HEK293 (cell line): Measurements from ENCODE around the gene CAPRIN1.

Experiments
- BCL11A ChIP-seq: fragments of 450-650 bp; formaldehyde crosslinking; IDR thresholded peaks from 2 replicates; pipeline ENCODE4 v1.5.1; 2016; ENCODE audit warnings: low read depth, missing biosample characterization, missing genetic modification characterization
- FEZF1 ChIP-seq: fragments of 450-650 bp; formaldehyde crosslinking; IDR thresholded peaks from 2 replicates; pipeline ENCODE4 v1.5.1; 2016; ENCODE audit warnings: missing biosample characterization, missing genetic modification characterization
- KLF1 ChIP-seq: fragments of 450-650 bp; formaldehyde crosslinking; IDR thresholded peaks from 2 replicates; pipeline ENCODE4 v1.5.1; 2016; ENCODE audit warnings: missing biosample characterization, missing genetic modification characterization
- KLF16 ChIP-seq: fragments of 450-650 bp; formaldehyde crosslinking; IDR thresholded peaks from 2 replicates; pipeline ENCODE4 v1.5.1; 2017; ENCODE audit warnings: missing biosample characterization, missing genetic modification characterization
- KLF8 ChIP-seq: fragments of 450-650 bp; formaldehyde crosslinking; IDR thresholded peaks from 2 replicates; pipeline ENCODE4 v1.5.1; 2016; ENCODE audit warnings: missing biosample characterization, missing genetic modification characterization
- TRIM28 ChIP-seq: IDR thresholded peaks from 2 replicates; pipeline ENCODE4 v1.6.1; 2011; ENCODE audit warnings: low read length, control low read depth, borderline replicate concordance
- YY1 ChIP-seq: fragments of 450-650 bp; formaldehyde crosslinking; IDR thresholded peaks from 2 replicates; pipeline ENCODE4 v1.5.1; 2018; ENCODE audit warnings: missing biosample characterization, missing genetic modification characterization
- ZBTB21 ChIP-seq: fragments of 450-650 bp; formaldehyde crosslinking; IDR thresholded peaks from 2 replicates; pipeline ENCODE4 v1.5.1; 2017; ENCODE audit warnings: missing biosample characterization, missing genetic modification characterization
- ZEB2 ChIP-seq: fragments of 450-650 bp; formaldehyde crosslinking; IDR thresholded peaks from 2 replicates; pipeline ENCODE4 v1.5.1; 2016; ENCODE audit warnings: missing biosample characterization, missing genetic modification characterization
- ZNF132 ChIP-seq: fragments of 450-650 bp; formaldehyde crosslinking; IDR thresholded peaks from 2 replicates; pipeline ENCODE4 v1.5.1; 2017; ENCODE audit warnings: missing biosample characterization, missing genetic modification characterization, borderline replicate concordance
- ZNF146 ChIP-seq: fragments of 450-650 bp; formaldehyde crosslinking; IDR thresholded peaks from 2 replicates; pipeline ENCODE4 v1.5.1; 2016; ENCODE audit warnings: missing biosample characterization, missing genetic modification characterization
- ZNF202 ChIP-seq: fragments of 450-650 bp; formaldehyde crosslinking; IDR thresholded peaks from 2 replicates; pipeline ENCODE4 v1.5.1; 2016; ENCODE audit warnings: missing biosample characterization, missing genetic modification characterization, borderline replicate concordance
- ZNF211 ChIP-seq: fragments of 450-650 bp; formaldehyde crosslinking; IDR thresholded peaks from 2 replicates; pipeline ENCODE4 v1.5.1; 2016; ENCODE audit warnings: low read depth, missing biosample characterization, missing genetic modification characterization
- ZNF37A ChIP-seq: fragments of 450-650 bp; IDR thresholded peaks from 2 replicates; pipeline ENCODE4 v1.5.1; 2018; ENCODE audit warnings: missing biosample characterization, missing genetic modification characterization
- ZNF426 ChIP-seq: fragments of 450-650 bp; formaldehyde crosslinking; IDR thresholded peaks from 2 replicates; pipeline ENCODE4 v1.5.1; 2017; ENCODE audit warnings: missing biosample characterization, missing genetic modification characterization, mild to moderate bottlenecking, inconsistent platforms, moderate library complexity
- ZNF473 ChIP-seq: fragments of 450-650 bp; formaldehyde crosslinking; IDR thresholded peaks from 2 replicates; pipeline ENCODE4 v1.5.1; 2017; ENCODE audit warnings: missing biosample characterization, missing genetic modification characterization
- ZNF548 ChIP-seq: fragments of 450-650 bp; formaldehyde crosslinking; IDR thresholded peaks from 2 replicates; pipeline ENCODE4 v1.5.1; 2016; ENCODE audit warnings: missing biosample characterization, missing genetic modification characterization
- ZNF558 ChIP-seq: fragments of 450-650 bp; formaldehyde crosslinking; IDR thresholded peaks from 2 replicates; pipeline ENCODE4 v1.5.1; 2016; ENCODE audit warnings: missing biosample characterization, missing genetic modification characterization
- ZNF776 ChIP-seq: fragments of 450-650 bp; formaldehyde crosslinking; IDR thresholded peaks from 2 replicates; pipeline ENCODE4 v1.5.0; 2017; ENCODE audit warnings: missing biosample characterization, missing genetic modification characterization, borderline replicate concordance
- ZNF785 ChIP-seq: fragments of 450-650 bp; formaldehyde crosslinking; IDR thresholded peaks from 2 replicates; pipeline ENCODE4 v1.5.1; 2016; ENCODE audit warnings: missing biosample characterization, missing genetic modification characterization
- ZNF837 ChIP-seq: fragments of 450-650 bp; formaldehyde crosslinking; IDR thresholded peaks from 2 replicates; pipeline ENCODE4 v1.5.1; 2016; ENCODE audit warnings: missing biosample characterization, missing genetic modification characterization
- ZSCAN16 ChIP-seq: fragments of 450-650 bp; formaldehyde crosslinking; IDR thresholded peaks from 2 replicates; pipeline ENCODE4 v1.5.1; 2016; ENCODE audit warnings: missing biosample characterization, missing genetic modification characterization
- TF ChIP-seq, protein P1 (sequence below): fragments of 450-650 bp; formaldehyde crosslinking; IDR thresholded peaks from 2 replicates; pipeline ENCODE4 v1.5.1; 2016; ENCODE audit warnings: missing biosample characterization, missing genetic modification characterization
- TF ChIP-seq, protein P2 (sequence below): fragments of 450-650 bp; formaldehyde crosslinking; IDR thresholded peaks from 2 replicates; pipeline ENCODE4 v1.5.1; 2016; ENCODE audit warnings: missing biosample characterization, missing genetic modification characterization
- TF ChIP-seq, protein P3 (sequence below): fragments of 450-650 bp; formaldehyde crosslinking; IDR thresholded peaks from 2 replicates; pipeline ENCODE4 v1.5.1; 2016; ENCODE audit warnings: missing biosample characterization, missing genetic modification characterization, low read depth
- TF ChIP-seq, protein P4 (sequence below): fragments of 450-650 bp; formaldehyde crosslinking; IDR thresholded peaks from 2 replicates; pipeline ENCODE4 v1.5.1; 2017; ENCODE audit warnings: missing biosample characterization, missing genetic modification characterization
- TF ChIP-seq, protein P5 (sequence below): fragments of 450-650 bp; formaldehyde crosslinking; IDR thresholded peaks from 2 replicates; pipeline ENCODE4 v1.5.1; 2016; ENCODE audit warnings: missing biosample characterization, missing genetic modification characterization
- TF ChIP-seq, protein P6 (sequence below): fragments of 450-650 bp; formaldehyde crosslinking; IDR thresholded peaks from 2 replicates; pipeline ENCODE4 v1.5.1; 2016; ENCODE audit warnings: missing biosample characterization, missing genetic modification characterization

Gene CAPRIN1

DNA sequence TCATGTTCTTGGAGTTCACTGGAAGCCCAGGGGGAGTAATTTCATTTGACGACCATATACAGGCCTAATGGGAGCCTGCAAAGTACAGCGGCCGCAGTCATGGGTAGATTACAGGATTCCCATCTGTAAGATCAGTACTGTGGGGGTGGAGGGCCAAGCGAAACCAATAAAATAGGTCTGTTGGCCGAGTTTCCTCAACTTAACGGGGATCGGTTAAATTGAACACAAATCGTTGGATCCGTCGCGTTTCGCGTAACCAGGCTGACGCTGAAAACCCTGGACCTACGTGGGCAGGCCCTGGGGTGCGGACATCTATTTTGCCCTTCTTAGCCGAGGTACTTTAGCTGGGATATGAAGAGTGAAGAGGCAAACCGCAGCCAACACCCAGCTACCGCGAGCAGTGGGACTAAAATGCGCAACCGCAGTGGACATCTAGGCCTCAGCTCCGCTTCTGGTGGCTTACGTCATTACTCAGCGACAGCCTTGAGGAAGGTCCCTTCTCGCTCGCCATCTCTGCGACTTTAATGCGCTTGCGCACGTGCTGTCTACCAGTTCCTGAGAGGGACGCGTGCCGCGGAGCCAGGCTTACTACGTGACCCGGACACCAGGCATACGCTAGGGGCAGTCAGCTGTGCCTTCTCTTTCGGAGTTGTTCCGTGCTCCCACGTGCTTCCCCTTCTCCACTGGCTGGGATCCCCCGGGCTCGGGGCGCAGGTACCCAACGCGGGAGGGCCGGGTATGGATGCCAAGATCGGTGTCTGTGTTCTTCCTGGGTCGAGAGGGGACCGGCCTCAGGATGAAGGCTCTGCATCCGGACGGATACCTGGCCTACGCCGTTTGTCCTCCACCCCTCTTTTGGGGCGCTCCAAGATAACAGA lies 53.8 kb downstream of the CAPRIN1 start, which contains the start of gene NAT10 (continued):
- no peak for TF ChIP-seq KLF16 (tag by site-specific recombination)
- TF ChIP-seq, protein P1, sequence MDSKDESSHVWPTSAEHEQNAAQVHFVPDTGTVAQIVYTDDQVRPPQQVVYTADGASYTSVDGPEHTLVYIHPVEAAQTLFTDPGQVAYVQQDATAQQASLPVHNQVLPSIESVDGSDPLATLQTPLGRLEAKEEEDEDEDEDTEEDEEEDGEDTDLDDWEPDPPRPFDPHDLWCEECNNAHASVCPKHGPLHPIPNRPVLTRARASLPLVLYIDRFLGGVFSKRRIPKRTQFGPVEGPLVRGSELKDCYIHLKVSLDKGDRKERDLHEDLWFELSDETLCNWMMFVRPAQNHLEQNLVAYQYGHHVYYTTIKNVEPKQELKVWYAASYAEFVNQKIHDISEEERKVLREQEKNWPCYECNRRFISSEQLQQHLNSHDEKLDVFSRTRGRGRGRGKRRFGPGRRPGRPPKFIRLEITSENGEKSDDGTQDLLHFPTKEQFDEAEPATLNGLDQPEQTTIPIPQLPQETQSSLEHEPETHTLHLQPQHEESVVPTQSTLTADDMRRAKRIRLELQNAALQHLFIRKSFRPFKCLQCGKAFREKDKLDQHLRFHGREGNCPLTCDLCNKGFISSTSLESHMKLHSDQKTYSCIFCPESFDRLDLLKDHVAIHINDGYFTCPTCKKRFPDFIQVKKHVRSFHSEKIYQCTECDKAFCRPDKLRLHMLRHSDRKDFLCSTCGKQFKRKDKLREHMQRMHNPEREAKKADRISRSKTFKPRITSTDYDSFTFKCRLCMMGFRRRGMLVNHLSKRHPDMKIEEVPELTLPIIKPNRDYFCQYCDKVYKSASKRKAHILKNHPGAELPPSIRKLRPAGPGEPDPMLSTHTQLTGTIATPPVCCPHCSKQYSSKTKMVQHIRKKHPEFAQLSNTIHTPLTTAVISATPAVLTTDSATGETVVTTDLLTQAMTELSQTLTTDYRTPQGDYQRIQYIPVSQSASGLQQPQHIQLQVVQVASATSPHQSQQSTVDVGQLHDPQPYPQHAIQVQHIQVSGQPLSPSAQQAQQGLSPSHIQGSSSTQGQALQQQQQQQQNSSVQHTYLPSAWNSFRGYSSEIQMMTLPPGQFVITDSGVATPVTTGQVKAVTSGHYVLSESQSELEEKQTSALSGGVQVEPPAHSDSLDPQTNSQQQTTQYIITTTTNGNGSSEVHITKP (tag by site-specific recombination), result peak; percentile 73
- no peak for TF ChIP-seq ZNF558 (tag by site-specific recombination)
- no peak for TF ChIP-seq ZNF426
- TF ChIP-seq ZBTB21 (tag by site-specific recombination), result peak; percentile 44; the same call in 1 of the 2 replicates
- TF ChIP-seq ZNF837 (tag by site-specific recombination), result no peak
- 0 out of 2 replicates have a peak, but pooled peaks have one; percentile 49 for TF ChIP-seq YY1 (tag by site-specific recombination)
- TF ChIP-seq ZNF132 (tag by site-specific recombination), result no peak
- TF ChIP-seq ZNF146 (tag by site-specific recombination), result no peak
- TF ChIP-seq BCL11A (tag by site-specific recombination), result no peak
- TF ChIP-seq ZNF785 (tag by site-specific recombination), result no peak
- TF ChIP-seq ZNF211 (tag by site-specific recombination), result no peak
- no peak for TF ChIP-seq ZNF473 (tag by site-specific recombination)
- no peak for TF ChIP-seq ZSCAN16 (tag by site-specific recombination)
- TF ChIP-seq ZNF37A (tag by site-specific recombination), result no peak
- TF ChIP-seq FEZF1 (tag by site-specific recombination), result peak; percentile 61
- TF ChIP-seq TRIM28, result peak; percentile 93; the same call in 1 of the 2 replicates
- TF ChIP-seq, protein P2, sequence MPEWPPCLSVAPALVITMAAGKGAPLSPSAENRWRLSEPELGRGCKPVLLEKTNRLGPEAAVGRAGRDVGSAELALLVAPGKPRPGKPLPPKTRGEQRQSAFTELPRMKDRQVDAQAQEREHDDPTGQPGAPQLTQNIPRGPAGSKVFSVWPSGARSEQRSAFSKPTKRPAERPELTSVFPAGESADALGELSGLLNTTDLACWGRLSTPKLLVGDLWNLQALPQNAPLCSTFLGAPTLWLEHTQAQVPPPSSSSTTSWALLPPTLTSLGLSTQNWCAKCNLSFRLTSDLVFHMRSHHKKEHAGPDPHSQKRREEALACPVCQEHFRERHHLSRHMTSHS (tag by site-specific recombination), result no peak
- TF ChIP-seq, protein P3, sequence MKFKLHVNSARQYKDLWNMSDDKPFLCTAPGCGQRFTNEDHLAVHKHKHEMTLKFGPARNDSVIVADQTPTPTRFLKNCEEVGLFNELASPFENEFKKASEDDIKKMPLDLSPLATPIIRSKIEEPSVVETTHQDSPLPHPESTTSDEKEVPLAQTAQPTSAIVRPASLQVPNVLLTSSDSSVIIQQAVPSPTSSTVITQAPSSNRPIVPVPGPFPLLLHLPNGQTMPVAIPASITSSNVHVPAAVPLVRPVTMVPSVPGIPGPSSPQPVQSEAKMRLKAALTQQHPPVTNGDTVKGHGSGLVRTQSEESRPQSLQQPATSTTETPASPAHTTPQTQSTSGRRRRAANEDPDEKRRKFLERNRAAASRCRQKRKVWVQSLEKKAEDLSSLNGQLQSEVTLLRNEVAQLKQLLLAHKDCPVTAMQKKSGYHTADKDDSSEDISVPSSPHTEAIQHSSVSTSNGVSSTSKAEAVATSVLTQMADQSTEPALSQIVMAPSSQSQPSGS (tag by site-specific recombination), result peak; percentile 97
- TF ChIP-seq, protein P4, sequence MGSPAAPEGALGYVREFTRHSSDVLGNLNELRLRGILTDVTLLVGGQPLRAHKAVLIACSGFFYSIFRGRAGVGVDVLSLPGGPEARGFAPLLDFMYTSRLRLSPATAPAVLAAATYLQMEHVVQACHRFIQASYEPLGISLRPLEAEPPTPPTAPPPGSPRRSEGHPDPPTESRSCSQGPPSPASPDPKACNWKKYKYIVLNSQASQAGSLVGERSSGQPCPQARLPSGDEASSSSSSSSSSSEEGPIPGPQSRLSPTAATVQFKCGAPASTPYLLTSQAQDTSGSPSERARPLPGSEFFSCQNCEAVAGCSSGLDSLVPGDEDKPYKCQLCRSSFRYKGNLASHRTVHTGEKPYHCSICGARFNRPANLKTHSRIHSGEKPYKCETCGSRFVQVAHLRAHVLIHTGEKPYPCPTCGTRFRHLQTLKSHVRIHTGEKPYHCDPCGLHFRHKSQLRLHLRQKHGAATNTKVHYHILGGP (tag by site-specific recombination), result 0 out of 2 replicates have a peak, but pooled peaks have one; percentile 14
- TF ChIP-seq, protein P5, sequence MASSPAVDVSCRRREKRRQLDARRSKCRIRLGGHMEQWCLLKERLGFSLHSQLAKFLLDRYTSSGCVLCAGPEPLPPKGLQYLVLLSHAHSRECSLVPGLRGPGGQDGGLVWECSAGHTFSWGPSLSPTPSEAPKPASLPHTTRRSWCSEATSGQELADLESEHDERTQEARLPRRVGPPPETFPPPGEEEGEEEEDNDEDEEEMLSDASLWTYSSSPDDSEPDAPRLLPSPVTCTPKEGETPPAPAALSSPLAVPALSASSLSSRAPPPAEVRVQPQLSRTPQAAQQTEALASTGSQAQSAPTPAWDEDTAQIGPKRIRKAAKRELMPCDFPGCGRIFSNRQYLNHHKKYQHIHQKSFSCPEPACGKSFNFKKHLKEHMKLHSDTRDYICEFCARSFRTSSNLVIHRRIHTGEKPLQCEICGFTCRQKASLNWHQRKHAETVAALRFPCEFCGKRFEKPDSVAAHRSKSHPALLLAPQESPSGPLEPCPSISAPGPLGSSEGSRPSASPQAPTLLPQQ (tag by site-specific recombination), result no peak
- no peak for TF ChIP-seq KLF8 (tag by site-specific recombination)
- TF ChIP-seq ZNF776, result no peak
- no peak for TF ChIP-seq ZNF548 (tag by site-specific recombination)
- TF ChIP-seq ZEB2 (tag by site-specific recombination), result no peak
- TF ChIP-seq, protein P6, sequence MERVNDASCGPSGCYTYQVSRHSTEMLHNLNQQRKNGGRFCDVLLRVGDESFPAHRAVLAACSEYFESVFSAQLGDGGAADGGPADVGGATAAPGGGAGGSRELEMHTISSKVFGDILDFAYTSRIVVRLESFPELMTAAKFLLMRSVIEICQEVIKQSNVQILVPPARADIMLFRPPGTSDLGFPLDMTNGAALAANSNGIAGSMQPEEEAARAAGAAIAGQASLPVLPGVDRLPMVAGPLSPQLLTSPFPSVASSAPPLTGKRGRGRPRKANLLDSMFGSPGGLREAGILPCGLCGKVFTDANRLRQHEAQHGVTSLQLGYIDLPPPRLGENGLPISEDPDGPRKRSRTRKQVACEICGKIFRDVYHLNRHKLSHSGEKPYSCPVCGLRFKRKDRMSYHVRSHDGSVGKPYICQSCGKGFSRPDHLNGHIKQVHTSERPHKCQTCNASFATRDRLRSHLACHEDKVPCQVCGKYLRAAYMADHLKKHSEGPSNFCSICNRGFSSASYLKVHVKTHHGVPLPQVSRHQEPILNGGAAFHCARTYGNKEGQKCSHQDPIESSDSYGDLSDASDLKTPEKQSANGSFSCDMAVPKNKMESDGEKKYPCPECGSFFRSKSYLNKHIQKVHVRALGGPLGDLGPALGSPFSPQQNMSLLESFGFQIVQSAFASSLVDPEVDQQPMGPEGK (tag by site-specific recombination), result peak; percentile 28; the same call in 1 of the 2 replicates
- no peak for TF ChIP-seq ZNF202 (tag by site-specific recombination)
- no peak for TF ChIP-seq KLF1 (tag by site-specific recombination)
